Measurements from ENCODE around the gene BACE1. TPM values are rescaled to one million over a fixed set of nuclear protein-coding genes. Genes with fewer than 3 reads are reported as not detected.

The BACE1 gene
- total and polyA plus RNA-seq, 2 of the 13 experiments (the other 11 are each of a cell fraction or from before 2014, with no cell fraction given) = 7.5 to 17.9 TPM

DNA sequence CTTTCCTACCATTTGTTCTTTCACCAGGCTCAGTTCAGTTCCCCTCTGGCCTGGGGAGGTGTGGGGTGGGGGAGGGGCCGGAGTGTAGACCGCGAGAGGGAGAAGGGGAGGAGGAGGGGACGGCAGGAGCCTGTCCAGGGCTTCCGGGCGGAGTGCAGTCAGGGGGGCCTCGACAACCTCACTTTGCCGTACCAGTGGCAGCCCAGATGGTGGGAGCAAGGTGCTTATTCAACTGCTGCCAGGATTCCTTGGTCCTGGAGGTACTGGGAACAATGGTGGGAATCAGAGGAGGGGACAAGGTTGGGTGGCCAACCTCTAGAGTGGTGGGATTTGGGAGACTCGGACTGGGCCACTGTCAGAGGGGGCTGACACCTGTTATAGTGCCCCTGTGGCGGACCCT, 1.2 kb downstream of the BACE1 start (continued):
- TF ChIP-seq, protein P1, sequence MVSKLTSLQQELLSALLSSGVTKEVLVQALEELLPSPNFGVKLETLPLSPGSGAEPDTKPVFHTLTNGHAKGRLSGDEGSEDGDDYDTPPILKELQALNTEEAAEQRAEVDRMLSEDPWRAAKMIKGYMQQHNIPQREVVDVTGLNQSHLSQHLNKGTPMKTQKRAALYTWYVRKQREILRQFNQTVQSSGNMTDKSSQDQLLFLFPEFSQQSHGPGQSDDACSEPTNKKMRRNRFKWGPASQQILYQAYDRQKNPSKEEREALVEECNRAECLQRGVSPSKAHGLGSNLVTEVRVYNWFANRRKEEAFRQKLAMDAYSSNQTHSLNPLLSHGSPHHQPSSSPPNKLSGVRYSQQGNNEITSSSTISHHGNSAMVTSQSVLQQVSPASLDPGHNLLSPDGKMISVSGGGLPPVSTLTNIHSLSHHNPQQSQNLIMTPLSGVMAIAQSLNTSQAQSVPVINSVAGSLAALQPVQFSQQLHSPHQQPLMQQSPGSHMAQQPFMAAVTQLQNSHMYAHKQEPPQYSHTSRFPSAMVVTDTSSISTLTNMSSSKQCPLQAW (CRISPR knock-in tag; IDR thresholded peaks at IDR 0.05) = 0 out of 2 replicates have a peak, but pooled peaks have one; percentile 59
- TF ChIP-seq, protein P2, sequence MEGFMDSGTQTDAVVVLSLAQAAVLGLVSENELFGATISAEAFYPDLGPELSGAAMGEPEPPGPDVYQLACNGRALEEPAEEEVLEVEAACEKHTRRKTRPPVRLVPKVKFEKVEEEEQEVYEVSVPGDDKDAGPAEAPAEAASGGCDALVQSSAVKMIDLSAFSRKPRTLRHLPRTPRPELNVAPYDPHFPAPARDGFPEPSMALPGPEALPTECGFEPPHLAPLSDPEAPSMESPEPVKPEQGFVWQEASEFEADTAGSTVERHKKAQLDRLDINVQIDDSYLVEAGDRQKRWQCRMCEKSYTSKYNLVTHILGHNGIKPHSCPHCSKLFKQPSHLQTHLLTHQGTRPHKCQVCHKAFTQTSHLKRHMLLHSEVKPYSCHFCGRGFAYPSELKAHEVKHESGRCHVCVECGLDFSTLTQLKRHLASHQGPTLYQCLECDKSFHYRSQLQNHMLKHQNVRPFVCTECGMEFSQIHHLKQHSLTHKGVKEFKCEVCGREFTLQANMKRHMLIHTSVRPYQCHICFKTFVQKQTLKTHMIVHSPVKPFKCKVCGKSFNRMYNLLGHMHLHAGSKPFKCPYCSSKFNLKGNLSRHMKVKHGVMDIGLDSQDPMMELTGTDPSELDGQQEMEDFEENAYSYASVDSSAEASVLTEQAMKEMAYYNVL (CRISPR knock-in tag; IDR thresholded peaks at IDR 0.05; ENCODE audit: borderline replicate concordance) = 0 out of 2 replicates have a peak, but pooled peaks have one; percentile 36
- peak; percentile 17; the same call in 1 of the 2 replicates for TF ChIP-seq SAP130 (CRISPR knock-in tag; IDR thresholded peaks at IDR 0.05; ENCODE audit: low read depth)

DNA sequence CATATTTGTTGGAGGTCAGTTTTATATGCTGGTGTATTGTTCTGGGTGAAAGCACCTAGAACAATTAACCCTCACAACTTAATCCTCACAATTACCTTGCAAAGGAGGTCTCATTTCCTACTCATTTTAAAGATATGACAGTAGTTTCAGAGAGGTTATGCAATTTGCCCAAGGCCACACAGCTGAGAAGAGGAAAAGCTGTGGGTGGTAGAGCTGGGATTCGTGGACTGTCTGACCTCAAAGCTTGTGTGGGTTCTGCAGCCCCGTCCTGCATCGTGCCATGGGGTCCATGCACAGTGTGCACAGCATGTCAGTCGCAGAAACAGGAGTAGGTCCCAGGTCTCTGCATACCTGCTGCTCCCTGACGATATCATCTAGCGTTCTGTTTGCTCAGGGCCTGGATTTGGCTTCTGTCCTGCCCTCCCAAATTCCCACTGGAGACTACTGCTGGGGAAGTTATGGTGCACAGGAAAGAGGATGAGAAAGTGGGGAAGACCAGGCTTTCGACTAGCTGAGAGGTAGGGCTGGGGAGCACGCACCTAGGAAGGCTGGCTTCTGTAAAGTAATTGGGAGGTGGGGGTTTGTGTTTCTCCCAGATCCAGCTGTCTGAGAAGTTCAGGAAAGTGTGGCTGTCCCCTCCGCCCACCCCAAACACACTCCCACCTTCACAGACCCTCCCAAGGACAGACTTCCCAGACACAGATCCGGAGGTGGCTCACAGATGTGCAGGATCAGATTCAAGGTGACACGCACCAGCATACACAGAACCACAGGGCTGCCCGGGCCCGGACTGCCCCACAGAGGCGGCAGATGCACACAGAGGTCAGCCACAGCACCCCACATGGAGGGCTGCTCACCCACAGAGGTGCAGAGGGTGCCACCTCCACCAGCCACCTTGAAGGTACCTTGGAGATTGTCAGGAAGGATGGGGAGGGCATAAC, 2.0 kb downstream of the BACE1 start:
- Histone ChIP-seq H3K9ac (ENCODE audit: insufficient read depth, low read depth, low read length) (no peak overlapping the region), H2AFZ (ENCODE audit: low read length) (no peak overlapping the region), H3K79me2 (ENCODE audit: insufficient read depth, low read length) (peaks cover 4% of the 10 kb centered on the region), H3K4me1 (ENCODE audit: insufficient read depth, low read length) (peaks cover 56% of the 10 kb centered on the region), H3K27me3 (ENCODE audit: control insufficient read depth in 1 of 2, insufficient read depth in 2 of 2, low read length in 2 of 2) (no peaks in the 10 kb centered on the region; a peak in 1 of 5 replicates), H3K4me3 (replicated peaks in 1 of 3; ENCODE audit: insufficient read depth in 1 of 3, low read depth in 2 of 3, low read length in 3 of 3) (peak overlapping the region; percentile 74 to 90 (median 88)), H4K20me1 (ENCODE audit: insufficient read depth, low read length) (no peaks in the 10 kb centered on the region), H3K27ac (ENCODE audit: extremely low read length, insufficient read depth, low read length) (no peak overlapping the region), H3K4me2 (ENCODE audit: low read depth, low read length) (peak overlapping the region; percentile 100), H3K9me3 (ENCODE audit: low read length) (no peaks in the 10 kb centered on the region), H3K36me3 (replicated peaks in 1 of 2; ENCODE audit: control insufficient read depth in 1 of 2, insufficient read depth in 2 of 2, low read length in 2 of 2) (no peaks in the 10 kb centered on the region)
- no peak for DNase-seq (ENCODE audit: low spot score)
- FAIRE-seq = no peak
- 61% methylated on average over 8 of the region's 14 CpGs for WGBS (ENCODE audit: low lambda C conversion rate)
- ChIA-PET POLR2A (interaction anchor here (2.2 to 5.8 kb wide), 2 partner anchors 12 to 14 kb away, joined by 18 to 62 read pairs; partner anchors contain the start of gene CEP164), CTCF (ENCODE audit: low intra/inter-chr PET ratio, low total read pairs) (no interaction called here)
- in situ Hi-C loops (cut with HindIII; ENCODE audit: extremely low pct_ligation_motif_present, low pct_unique_long_range_greater_than_20kb) (no loop called here), intact Hi-C loops (cut with micrococcal nuclease; ENCODE audit: unreplicated experiment) (no loop called here)
- no TSS peak for BruUV-seq (replicated peaks)
- ATAC-seq = peak; percentile 34
- TF ChIP-seq ZNF749 (CRISPR knock-in tag; IDR thresholded peaks at IDR 0.05; ENCODE audit: borderline replicate concordance) (0 out of 2 replicates have a peak, but pooled peaks have one; percentile 50), XRCC5 (optimal IDR thresholded peaks at IDR 0.05; ENCODE audit: low read length) (no peak), ZNF460 (CRISPR knock-in tag; IDR thresholded peaks at IDR 0.05; ENCODE audit: borderline replicate concordance) (no peak), SRSF1 (optimal IDR thresholded peaks at IDR 0.05; ENCODE audit: low read depth, low read length) (no peak), CBX1 (IDR thresholded peaks at IDR 0.05; ENCODE audit: low read depth) (no peak), NFRKB (IDR thresholded peaks at IDR 0.05) (no peak), MZF1 (CRISPR knock-in tag; IDR thresholded peaks at IDR 0.05; ENCODE audit: borderline replicate concordance) (no peak), ZNF7 (CRISPR knock-in tag; IDR thresholded peaks at IDR 0.05) (peak; percentile 88)
- TF ChIP-seq, protein P3, sequence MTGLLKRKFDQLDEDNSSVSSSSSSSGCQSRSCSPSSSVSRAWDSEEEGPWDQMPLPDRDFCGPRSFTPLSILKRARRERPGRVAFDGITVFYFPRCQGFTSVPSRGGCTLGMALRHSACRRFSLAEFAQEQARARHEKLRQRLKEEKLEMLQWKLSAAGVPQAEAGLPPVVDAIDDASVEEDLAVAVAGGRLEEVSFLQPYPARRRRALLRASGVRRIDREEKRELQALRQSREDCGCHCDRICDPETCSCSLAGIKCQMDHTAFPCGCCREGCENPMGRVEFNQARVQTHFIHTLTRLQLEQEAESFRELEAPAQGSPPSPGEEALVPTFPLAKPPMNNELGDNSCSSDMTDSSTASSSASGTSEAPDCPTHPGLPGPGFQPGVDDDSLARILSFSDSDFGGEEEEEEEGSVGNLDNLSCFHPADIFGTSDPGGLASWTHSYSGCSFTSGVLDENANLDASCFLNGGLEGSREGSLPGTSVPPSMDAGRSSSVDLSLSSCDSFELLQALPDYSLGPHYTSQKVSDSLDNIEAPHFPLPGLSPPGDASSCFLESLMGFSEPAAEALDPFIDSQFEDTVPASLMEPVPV (CRISPR knock-in tag; IDR thresholded peaks at IDR 0.05) = no peak
- TF ChIP-seq, protein P4, sequence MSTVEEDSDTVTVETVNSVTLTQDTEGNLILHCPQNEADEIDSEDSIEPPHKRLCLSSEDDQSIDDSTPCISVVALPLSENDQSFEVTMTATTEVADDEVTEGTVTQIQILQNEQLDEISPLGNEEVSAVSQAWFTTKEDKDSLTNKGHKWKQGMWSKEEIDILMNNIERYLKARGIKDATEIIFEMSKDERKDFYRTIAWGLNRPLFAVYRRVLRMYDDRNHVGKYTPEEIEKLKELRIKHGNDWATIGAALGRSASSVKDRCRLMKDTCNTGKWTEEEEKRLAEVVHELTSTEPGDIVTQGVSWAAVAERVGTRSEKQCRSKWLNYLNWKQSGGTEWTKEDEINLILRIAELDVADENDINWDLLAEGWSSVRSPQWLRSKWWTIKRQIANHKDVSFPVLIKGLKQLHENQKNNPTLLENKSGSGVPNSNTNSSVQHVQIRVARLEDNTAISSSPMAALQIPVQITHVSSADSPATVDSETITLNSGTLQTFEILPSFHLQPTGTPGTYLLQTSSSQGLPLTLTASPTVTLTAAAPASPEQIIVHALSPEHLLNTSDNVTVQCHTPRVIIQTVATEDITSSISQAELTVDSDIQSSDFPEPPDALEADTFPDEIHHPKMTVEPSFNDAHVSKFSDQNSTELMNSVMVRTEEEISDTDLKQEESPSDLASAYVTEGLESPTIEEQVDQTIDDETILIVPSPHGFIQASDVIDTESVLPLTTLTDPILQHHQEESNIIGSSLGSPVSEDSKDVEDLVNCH (CRISPR knock-in tag; IDR thresholded peaks at IDR 0.05) = no peak
